Nephron progenitor cell (in vitro differentiated cells): ENCODE results near the gene CACNA1S.

Source experiments
- DNase-seq: peaks from one replicate; pipeline ENCODE4 v3.0.0; 2021
- H3K27ac Mint-ChIP-seq: 2 replicates; pipeline ENCODE4 v1.8.0; 2021; ENCODE audit warnings: mild to moderate bottlenecking, moderate library complexity, mixed read lengths
- H3K27me3 Mint-ChIP-seq: 2 replicates; pipeline ENCODE4 v1.8.0; 2021; ENCODE audit warnings: mild to moderate bottlenecking, low read depth, mixed read lengths; ENCODE audit not compliant: poor library complexity
- H3K36me3 Mint-ChIP-seq: 2 replicates; pipeline ENCODE4 v1.8.0; 2021; ENCODE audit warnings: low read depth, mixed read lengths
- H3K4me1 Mint-ChIP-seq: 2 replicates; pipeline ENCODE4 v1.8.0; 2021; ENCODE audit warnings: mixed read lengths
- H3K4me3 Mint-ChIP-seq: 2 replicates; pipeline ENCODE4 v1.8.0; 2021; ENCODE audit warnings: mild to moderate bottlenecking, moderate library complexity, mixed read lengths
- H3K9me3 Mint-ChIP-seq: 2 replicates; pipeline ENCODE4 v1.8.0; 2021; ENCODE audit warnings: mild to moderate bottlenecking, moderate library complexity, mixed read lengths
- CTCF ChIP-seq: fragments of 200-600 bp; sonication (generic); IDR thresholded peaks from 2 replicates; pipeline ENCODE4 v1.5.0; 2021; ENCODE audit warnings: antibody characterized with exemption

The CACNA1S gene

GRCh38 chr1:201122321-201122957, 10.2 kb upstream of the CACNA1S start:
- Mint-ChIP-seq H3K27ac (no peak overlapping the region), H3K27me3 (peaks cover 62% of the 10 kb centered on the region), H3K4me3 (no peak overlapping the region), H3K36me3 (no peaks in the 10 kb centered on the region), H3K9me3 (no peaks in the 10 kb centered on the region), H3K4me1 (peaks cover 16% of the 10 kb centered on the region)
- DNase-seq = no peak
- no peak for TF ChIP-seq CTCF

- Mint-ChIP-seq H3K36me3 (no peaks in the 10 kb centered on the region), H3K4me3 (no peak overlapping the region), H3K27ac (no peak overlapping the region), H3K9me3 (no peaks in the 10 kb centered on the region), H3K4me1 (no peaks in the 10 kb centered on the region), H3K27me3 (peaks cover 73% of the 10 kb centered on the region)
- peak; percentile 74 for TF ChIP-seq CTCF
- DNase-seq = peak; percentile 69
Measured at GRCh38 chr1:201119206-201120197, 7.3 kb upstream of the CACNA1S start.

GRCh38 chr1:201116091-201116490, 3.9 kb upstream of the CACNA1S start:
- no peak for TF ChIP-seq CTCF
- no peak for DNase-seq
- H3K36me3 Mint-ChIP-seq = no peaks in the 10 kb centered on the region
- H3K27me3 Mint-ChIP-seq = peaks cover 68% of the 10 kb centered on the region
- peak overlapping the region; percentile 35 for H3K4me3 Mint-ChIP-seq
- H3K9me3 Mint-ChIP-seq = no peaks in the 10 kb centered on the region
- H3K27ac Mint-ChIP-seq = no peak overlapping the region
- H3K4me1 Mint-ChIP-seq = peaks cover 12% of the 10 kb centered on the region

GRCh38 chr1:201115390-201115937, 3.2 kb upstream of the CACNA1S start:
- H3K27me3 Mint-ChIP-seq = peaks cover 74% of the 10 kb centered on the region
- H3K4me3 Mint-ChIP-seq = peak overlapping the region; percentile 7
- DNase-seq = no peak
- H3K4me1 Mint-ChIP-seq = peaks cover 18% of the 10 kb centered on the region
- H3K36me3 Mint-ChIP-seq = no peaks in the 10 kb centered on the region
- no peaks in the 10 kb centered on the region for H3K9me3 Mint-ChIP-seq
- no peak for TF ChIP-seq CTCF
- H3K27ac Mint-ChIP-seq = no peak overlapping the region

- no peaks in the 10 kb centered on the region for H3K36me3 Mint-ChIP-seq
- no peak overlapping the region for H3K27ac Mint-ChIP-seq
- peak; percentile 73 for TF ChIP-seq CTCF
- peak; percentile 88 for DNase-seq
- H3K9me3 Mint-ChIP-seq = no peaks in the 10 kb centered on the region
- peak overlapping the region; percentile 85 for H3K4me3 Mint-ChIP-seq
- H3K4me1 Mint-ChIP-seq = peaks cover 18% of the 10 kb centered on the region
- peaks cover 67% of the 10 kb centered on the region for H3K27me3 Mint-ChIP-seq
Measured at GRCh38 chr1:201114245-201115131, 2.3 kb upstream of the CACNA1S start.
